Measurements from ENCODE around the gene RAB40C.

- TF ChIP-seq POLR2AphosphoS5 (IDR thresholded peaks at IDR 0.05; ENCODE audit: borderline replicate concordance, low read depth, low read length) = no peak
- TF ChIP-seq EZH2 (IDR thresholded peaks at IDR 0.05) = no peak
- TF ChIP-seq FOXP2 (optimal IDR thresholded peaks at IDR 0.05; ENCODE audit: control extremely low read depth, extremely low read length, insufficient read depth) = no peak
Observed at GRCh38 chr16:645852-646678, 56.2 kb downstream of the RAB40C start.
